MM.1S (cell line): ENCODE results near the gene BBS7.

Experiments used
- DNase-seq: peaks from one replicate; pipeline ENCODE4 v3.0.0-alpha.2; 2015
- H2AFZ ChIP-seq: fragments of 300-600 bp; sonication (generic); 2 replicates; pipeline ENCODE4 v1.6.0; 2016; ENCODE audit warnings: antibody characterized with exemption, low read length
- H3F3A ChIP-seq: fragments of 300-600 bp; sonication (generic); 2 replicates; pipeline ENCODE4 v1.6.1; 2016; ENCODE audit warnings: mild to moderate bottlenecking, antibody characterized with exemption, low read length, moderate library complexity, mixed read lengths; ENCODE audit not compliant: insufficient read depth
- H3K27ac ChIP-seq: fragments of 300-600 bp; sonication (generic); 2 replicates; pipeline ENCODE4 v1.5.1; 2016; ENCODE audit warnings: mild to moderate bottlenecking, low read length
- H3K27me3 ChIP-seq: fragments of 300-600 bp; sonication (generic); replicated peaks from 2 replicates; pipeline ENCODE4 v1.6.0; 2016; ENCODE audit warnings: low read length; ENCODE audit not compliant: insufficient read depth
- H3K36me3 ChIP-seq: fragments of 300-600 bp; sonication (generic); replicated peaks from 2 replicates; pipeline ENCODE4 v1.6.1; 2016; ENCODE audit warnings: mild to moderate bottlenecking, low read length, mixed read lengths; ENCODE audit not compliant: insufficient read depth
- H3K4me1 ChIP-seq: fragments of 300-600 bp; sonication (generic); 2 replicates; pipeline ENCODE4 v1.6.1; 2016; ENCODE audit warnings: low read length, mixed read lengths
- H3K4me2 ChIP-seq: fragments of 300-600 bp; sonication (generic); 2 replicates; pipeline ENCODE4 v1.6.0; 2016; ENCODE audit warnings: low read depth, low read length
- H3K4me3 ChIP-seq: fragments of 300-600 bp; sonication (generic); 2 replicates; pipeline ENCODE4 v1.5.1; 2016; ENCODE audit warnings: low read length, mixed read lengths
- H3K79me2 ChIP-seq: fragments of 300-600 bp; sonication (generic); 2 replicates; pipeline ENCODE4 v1.6.1; 2016; ENCODE audit warnings: mixed run types, low read length, mixed read lengths
- H3K9ac ChIP-seq: fragments of 300-600 bp; sonication (generic); 2 replicates; pipeline ENCODE4 v1.6.1; 2016; ENCODE audit warnings: low read length, mixed read lengths
- H3K9me2 ChIP-seq: fragments of 300-600 bp; sonication (generic); replicated peaks from 2 replicates; pipeline ENCODE4 v1.6.1; 2016; ENCODE audit warnings: mild to moderate bottlenecking, low read length, mixed read lengths; ENCODE audit not compliant: insufficient read depth
- H3K9me3 ChIP-seq: fragments of 300-600 bp; sonication (generic); replicated peaks from 2 replicates; pipeline ENCODE4 v1.6.1; 2016; ENCODE audit warnings: mild to moderate bottlenecking, low read length, mixed read lengths; ENCODE audit not compliant: insufficient read depth
- H4K20me1 ChIP-seq: fragments of 300-600 bp; sonication (generic); 2 replicates; pipeline ENCODE4 v1.6.1; 2016; ENCODE audit warnings: mild to moderate bottlenecking, low read length, moderate library complexity, mixed read lengths; ENCODE audit not compliant: insufficient read depth
- CTCF ChIP-seq: fragments of 300-600 bp; sonication (generic); IDR thresholded peaks from 2 replicates; pipeline ENCODE4 v1.5.1; 2016; ENCODE audit warnings: antibody characterized with exemption, low read length, mixed read lengths
- EZH2 ChIP-seq: fragments of 300-600 bp; sonication (generic); optimal IDR thresholded peaks from 2 replicates; pipeline ENCODE3; 2017; ENCODE audit warnings: low read depth, mild to moderate bottlenecking, antibody characterized with exemption, low read length, mixed read lengths
- EZH2phosphoT487 ChIP-seq: fragments of 300-600 bp; sonication (generic); IDR thresholded peaks from 2 replicates; pipeline ENCODE4 v1.6.1; 2018; ENCODE audit warnings: antibody characterized with exemption, low read length

BBS7 gene

GRCh38 chr4:121791481-121791880 lies 78.8 kb downstream of the BBS7 start:
- no peaks in the 10 kb centered on the region for H3K9me2 ChIP-seq
- no peak overlapping the region for H3K27ac ChIP-seq
- H3K4me1 ChIP-seq = no peaks in the 10 kb centered on the region
- no peak overlapping the region for H3K4me3 ChIP-seq
- no peak for DNase-seq
- no peaks in the 10 kb centered on the region for H4K20me1 ChIP-seq
- H3K9me3 ChIP-seq = no peaks in the 10 kb centered on the region
- no peaks in the 10 kb centered on the region for H3K79me2 ChIP-seq
- H3K9ac ChIP-seq = no peak overlapping the region
- H3F3A ChIP-seq = no peaks in the 10 kb centered on the region
- H3K4me2 ChIP-seq = no peak overlapping the region
- no peak for TF ChIP-seq EZH2phosphoT487
- TF ChIP-seq EZH2 = no peak
- no peak for TF ChIP-seq CTCF
- H3K36me3 ChIP-seq = no peaks in the 10 kb centered on the region
- H3K27me3 ChIP-seq = no peaks in the 10 kb centered on the region
- no peak overlapping the region for H2AFZ ChIP-seq

GRCh38 chr4:121790976-121791375 lies 79.3 kb downstream of the BBS7 start:
- Histone ChIP-seq H4K20me1 (no peaks in the 10 kb centered on the region), H3K9ac (no peak overlapping the region), H3K36me3 (no peaks in the 10 kb centered on the region), H3K27me3 (no peaks in the 10 kb centered on the region), H3K4me2 (no peak overlapping the region), H3K4me3 (no peak overlapping the region), H3K9me2 (no peaks in the 10 kb centered on the region), H3K27ac (no peak overlapping the region), H3F3A (no peaks in the 10 kb centered on the region), H3K79me2 (no peaks in the 10 kb centered on the region), H2AFZ (no peak overlapping the region), H3K4me1 (no peaks in the 10 kb centered on the region), H3K9me3 (no peaks in the 10 kb centered on the region)
- no peak for DNase-seq
- TF ChIP-seq EZH2 (no peak), EZH2phosphoT487 (no peak), CTCF (no peak)

DNA sequence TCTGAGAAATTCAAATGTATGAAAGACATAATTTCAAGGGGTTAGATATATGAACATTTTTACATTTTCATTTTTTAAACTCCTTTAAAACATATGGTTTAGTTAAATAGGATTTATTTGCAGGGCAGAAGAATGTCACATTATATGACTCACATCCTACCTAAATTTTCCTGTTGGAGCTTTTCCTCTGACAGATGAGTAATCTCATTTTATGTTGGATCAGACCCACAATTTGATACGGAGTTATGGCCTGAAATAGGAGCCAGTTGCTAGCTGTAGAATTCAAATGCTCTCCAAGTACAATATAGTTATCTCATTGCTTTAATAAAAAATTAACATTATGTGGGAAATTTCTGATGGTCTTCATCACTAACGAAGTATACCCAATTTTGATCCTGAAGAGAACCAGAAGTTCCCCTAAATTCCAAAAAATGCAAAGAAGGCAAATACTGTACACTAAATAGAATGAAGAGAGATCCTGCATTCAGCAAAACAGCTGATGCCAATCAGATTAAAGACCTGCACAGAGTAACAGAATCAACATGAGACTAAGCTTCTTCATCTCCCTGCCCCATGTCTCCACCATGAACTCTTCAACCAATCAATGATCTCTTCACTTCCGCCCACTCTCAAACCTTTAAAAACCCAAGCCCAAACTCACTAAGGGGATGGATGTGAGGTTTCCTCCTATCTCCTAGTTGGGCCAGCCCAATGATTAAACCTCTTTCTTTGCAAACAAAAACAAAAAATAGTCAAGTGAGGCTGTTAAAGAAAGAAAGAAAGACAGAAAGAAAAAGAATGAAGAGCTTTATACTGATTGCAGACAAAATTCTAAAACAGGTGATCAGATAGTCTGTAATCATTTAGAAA lies 80.1 kb downstream of the BBS7 start:
- H3K27ac ChIP-seq = no peak overlapping the region
- no peak overlapping the region for H3K4me2 ChIP-seq
- H4K20me1 ChIP-seq = no peaks in the 10 kb centered on the region
- no peak overlapping the region for H3K9ac ChIP-seq
- H3K27me3 ChIP-seq = no peaks in the 10 kb centered on the region
- no peaks in the 10 kb centered on the region for H3K9me3 ChIP-seq
- no peaks in the 10 kb centered on the region for H3K9me2 ChIP-seq
- no peaks in the 10 kb centered on the region for H3K4me1 ChIP-seq
- no peak overlapping the region for H2AFZ ChIP-seq
- no peaks in the 10 kb centered on the region for H3K36me3 ChIP-seq
- no peak overlapping the region for H3K4me3 ChIP-seq
- no peaks in the 10 kb centered on the region for H3K79me2 ChIP-seq
- H3F3A ChIP-seq = no peaks in the 10 kb centered on the region
- no peak for DNase-seq
- TF ChIP-seq EZH2 = no peak
- TF ChIP-seq EZH2phosphoT487 = no peak
- no peak for TF ChIP-seq CTCF
